ENCODE results near the gene STYXL2.

The STYXL2 gene

GRCh38 chr1:167090314-167090942 is 3.4 kb upstream of the STYXL2 start, which contains the start of gene GPA33:
Gene GPA33, minus strand, starts transcription at chr1:167090377. Its CDS starts 90 bp downstream, at chr1:167090287.
- DNase-seq (ENCODE audit: low spot score), result no peak
- ChIA-PET POLR2A (ENCODE audit: low non-redundant PET) (no interaction called here), CTCF (no interaction called here)
- H3K27ac ChIP-seq, result no peak within 1 kb of the TSS
- TF ChIP-seq CTCF (conservative IDR thresholded peaks at IDR 0.05; ENCODE audit: low read depth), result no peak

GRCh38 chr1:167092653-167093052 is 1.2 kb upstream of the STYXL2 start:
- H3K27ac ChIP-seq, result no peak overlapping the region
- ChIA-PET POLR2A (ENCODE audit: low non-redundant PET) (no interaction called here), CTCF (interaction anchor here (0.7 to 1.4 kb wide), 4 partner anchors 13 to 124 kb away, joined by 3 to 5 read pairs (median 3); no protein-coding TSS in a partner anchor)
- DNase-seq (ENCODE audit: low spot score), result no peak
- no peak for TF ChIP-seq CTCF (conservative IDR thresholded peaks at IDR 0.05; ENCODE audit: low read depth)

GRCh38 chr1:167094690-167095089 is 815 bp downstream of the STYXL2 start:
- POLR2A ChIA-PET (ENCODE audit: low non-redundant PET), result no interaction called here

GRCh38 chr1:167095368-167095767 is 1.5 kb downstream of the STYXL2 start:
- CTCF ChIA-PET, result interaction anchor here (1.0 kb wide), 1 partner anchor 125 kb away, joined by 4 read pairs; no protein-coding TSS in a partner anchor
- peak; percentile 74 for DNase-seq (ENCODE audit: low spot score)
- POLR2A ChIA-PET (ENCODE audit: low non-redundant PET), result no interaction called here
- H3K27ac ChIP-seq, result peak overlapping the region; percentile 63; the same call in 1 of the 2 replicates
- no peak for TF ChIP-seq CTCF (conservative IDR thresholded peaks at IDR 0.05; ENCODE audit: low read depth)

More at GRCh38 chr1:167094690-167095089, 815 bp downstream of the STYXL2 start:
- no peak overlapping the region for H3K27ac ChIP-seq
- DNase-seq (ENCODE audit: low spot score), result no peak
- no peak for TF ChIP-seq CTCF (conservative IDR thresholded peaks at IDR 0.05; ENCODE audit: low read depth)
- CTCF ChIA-PET, result interaction anchor here (1.0 kb wide), 1 partner anchor 126 kb away, joined by 4 read pairs; no protein-coding TSS in a partner anchor

- no peak for TF ChIP-seq CTCF (conservative IDR thresholded peaks at IDR 0.05; ENCODE audit: low read depth)
- H3K27ac ChIP-seq, result no peak overlapping the region
- DNase-seq (ENCODE audit: low spot score), result no peak
- ChIA-PET CTCF (no interaction called here), POLR2A (ENCODE audit: low non-redundant PET) (no interaction called here)
Measured at GRCh38 chr1:167099851-167100250, 6.0 kb downstream of the STYXL2 start.

- H3K27ac ChIP-seq, result no peak overlapping the region
- DNase-seq (ENCODE audit: low spot score), result no peak
- CTCF ChIA-PET, result no interaction called here
- POLR2A ChIA-PET (ENCODE audit: low non-redundant PET), result no interaction called here
- no peak for TF ChIP-seq CTCF (conservative IDR thresholded peaks at IDR 0.05; ENCODE audit: low read depth)
Measured at GRCh38 chr1:167100730-167101129, 6.9 kb downstream of the STYXL2 start.

All from RWPE1 (cell line).